ENCODE data around the gene SIGLEC14.

Gene SIGLEC14

DNA sequence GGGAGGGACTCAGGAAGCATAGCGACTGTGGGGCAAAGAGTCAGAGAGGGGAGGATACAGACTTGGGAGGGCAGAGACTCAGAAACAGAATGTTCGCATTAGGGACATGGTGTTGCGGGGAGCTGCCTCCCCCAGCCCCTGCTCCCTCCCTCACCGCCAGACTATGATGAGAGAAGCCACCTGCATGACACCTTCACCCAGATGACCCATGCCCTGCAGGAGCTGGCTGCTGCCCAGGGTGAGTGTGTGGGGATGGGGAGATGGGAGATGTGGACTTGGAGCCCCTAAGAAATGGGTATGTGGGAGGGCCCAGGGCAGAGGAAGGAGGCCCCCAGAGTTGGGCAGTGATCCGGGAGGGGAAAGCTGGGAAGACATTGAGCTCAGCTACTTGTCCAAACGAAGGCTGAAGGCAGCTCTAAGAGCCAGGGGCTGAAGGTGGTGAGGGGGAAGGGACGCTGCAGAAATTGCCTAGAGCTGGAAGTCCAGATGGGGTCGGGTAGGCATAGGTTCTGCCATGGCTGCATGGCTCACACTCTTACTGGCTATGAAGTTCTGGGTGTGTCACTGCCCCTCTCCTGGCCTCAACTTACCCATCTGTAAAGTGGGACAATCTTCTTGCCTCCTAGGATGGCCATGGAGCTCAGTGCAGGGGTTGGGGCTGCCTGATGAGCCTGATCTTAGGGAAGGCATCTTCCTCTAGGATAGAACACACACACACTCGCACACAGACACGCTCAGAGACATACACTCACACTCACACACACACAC, 47.9 kb upstream of the SIGLEC14 start:
- no peak for TF ChIP-seq TAF1 (IDR thresholded peaks at IDR 0.05; ENCODE audit: low read depth)
- TF ChIP-seq RAD21 (IDR thresholded peaks at IDR 0.05; ENCODE audit: low read depth): no peak
- TF ChIP-seq CEBPB (IDR thresholded peaks at IDR 0.05): no peak
- no peak for TF ChIP-seq YY1 (IDR thresholded peaks at IDR 0.05; ENCODE audit: low read depth)
- no peak for TF ChIP-seq FOXM1 (IDR thresholded peaks at IDR 0.05; ENCODE audit: borderline replicate concordance, low read depth)
- TF ChIP-seq, protein P1, sequence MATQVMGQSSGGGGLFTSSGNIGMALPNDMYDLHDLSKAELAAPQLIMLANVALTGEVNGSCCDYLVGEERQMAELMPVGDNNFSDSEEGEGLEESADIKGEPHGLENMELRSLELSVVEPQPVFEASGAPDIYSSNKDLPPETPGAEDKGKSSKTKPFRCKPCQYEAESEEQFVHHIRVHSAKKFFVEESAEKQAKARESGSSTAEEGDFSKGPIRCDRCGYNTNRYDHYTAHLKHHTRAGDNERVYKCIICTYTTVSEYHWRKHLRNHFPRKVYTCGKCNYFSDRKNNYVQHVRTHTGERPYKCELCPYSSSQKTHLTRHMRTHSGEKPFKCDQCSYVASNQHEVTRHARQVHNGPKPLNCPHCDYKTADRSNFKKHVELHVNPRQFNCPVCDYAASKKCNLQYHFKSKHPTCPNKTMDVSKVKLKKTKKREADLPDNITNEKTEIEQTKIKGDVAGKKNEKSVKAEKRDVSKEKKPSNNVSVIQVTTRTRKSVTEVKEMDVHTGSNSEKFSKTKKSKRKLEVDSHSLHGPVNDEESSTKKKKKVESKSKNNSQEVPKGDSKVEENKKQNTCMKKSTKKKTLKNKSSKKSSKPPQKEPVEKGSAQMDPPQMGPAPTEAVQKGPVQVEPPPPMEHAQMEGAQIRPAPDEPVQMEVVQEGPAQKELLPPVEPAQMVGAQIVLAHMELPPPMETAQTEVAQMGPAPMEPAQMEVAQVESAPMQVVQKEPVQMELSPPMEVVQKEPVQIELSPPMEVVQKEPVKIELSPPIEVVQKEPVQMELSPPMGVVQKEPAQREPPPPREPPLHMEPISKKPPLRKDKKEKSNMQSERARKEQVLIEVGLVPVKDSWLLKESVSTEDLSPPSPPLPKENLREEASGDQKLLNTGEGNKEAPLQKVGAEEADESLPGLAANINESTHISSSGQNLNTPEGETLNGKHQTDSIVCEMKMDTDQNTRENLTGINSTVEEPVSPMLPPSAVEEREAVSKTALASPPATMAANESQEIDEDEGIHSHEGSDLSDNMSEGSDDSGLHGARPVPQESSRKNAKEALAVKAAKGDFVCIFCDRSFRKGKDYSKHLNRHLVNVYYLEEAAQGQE (IDR thresholded peaks at IDR 0.05; ENCODE audit: low read depth): no peak
- TF ChIP-seq, protein P2, sequence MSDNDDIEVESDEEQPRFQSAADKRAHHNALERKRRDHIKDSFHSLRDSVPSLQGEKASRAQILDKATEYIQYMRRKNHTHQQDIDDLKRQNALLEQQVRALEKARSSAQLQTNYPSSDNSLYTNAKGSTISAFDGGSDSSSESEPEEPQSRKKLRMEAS (IDR thresholded peaks at IDR 0.05): no peak
- no peak for TF ChIP-seq CREB1 (IDR thresholded peaks at IDR 0.05; ENCODE audit: low read depth)

DNA sequence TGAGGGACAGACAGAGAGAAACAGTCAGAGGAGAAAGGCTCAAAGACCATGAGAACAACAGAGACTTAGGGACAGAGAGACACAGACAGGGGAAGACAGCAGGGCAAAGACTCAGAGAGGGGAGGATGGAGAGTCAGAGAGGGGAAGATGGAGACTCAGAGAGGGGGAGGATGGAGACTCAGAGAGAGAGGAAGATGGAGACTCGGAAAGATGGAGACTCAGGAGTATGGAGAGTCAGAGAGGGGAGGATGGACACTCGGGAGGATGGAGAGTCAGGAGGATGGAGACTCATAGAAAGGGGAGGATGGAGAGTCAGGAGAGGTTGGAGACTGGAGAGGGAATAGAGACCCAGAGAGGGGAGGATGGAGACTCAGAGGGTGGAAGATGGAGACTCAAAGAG, 47.2 kb upstream of the SIGLEC14 start:
- TF ChIP-seq, protein P3, sequence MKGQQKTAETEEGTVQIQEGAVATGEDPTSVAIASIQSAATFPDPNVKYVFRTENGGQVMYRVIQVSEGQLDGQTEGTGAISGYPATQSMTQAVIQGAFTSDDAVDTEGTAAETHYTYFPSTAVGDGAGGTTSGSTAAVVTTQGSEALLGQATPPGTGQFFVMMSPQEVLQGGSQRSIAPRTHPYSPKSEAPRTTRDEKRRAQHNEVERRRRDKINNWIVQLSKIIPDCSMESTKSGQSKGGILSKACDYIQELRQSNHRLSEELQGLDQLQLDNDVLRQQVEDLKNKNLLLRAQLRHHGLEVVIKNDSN (IDR thresholded peaks at IDR 0.05): no peak
- no peak for TF ChIP-seq YY1 (IDR thresholded peaks at IDR 0.05; ENCODE audit: low read depth)
- no peak for TF ChIP-seq EGR1 (IDR thresholded peaks at IDR 0.05)

DNA sequence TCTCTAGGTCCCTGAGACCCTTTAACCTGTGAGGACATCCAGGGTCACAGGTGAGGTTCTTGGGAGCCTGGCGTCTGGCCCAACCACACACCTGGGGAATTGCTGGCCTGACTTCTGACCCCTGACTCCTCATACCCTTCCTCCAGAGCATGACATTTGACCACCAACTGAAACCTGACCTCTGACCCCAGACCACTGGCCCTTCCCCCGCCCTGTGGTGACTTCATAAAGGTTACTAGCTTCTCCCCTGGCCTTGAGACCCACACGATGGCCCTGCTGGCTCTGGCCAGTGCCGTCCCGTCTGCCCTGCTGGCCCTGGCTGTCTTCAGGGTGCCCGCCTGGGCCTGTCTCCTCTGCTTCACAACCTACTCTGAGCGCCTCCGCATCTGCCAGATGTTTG, 46.6 kb upstream of the SIGLEC14 start, which contains the start of gene SPACA6:
SPACA6 (plus strand) TSS at position 71 of the 400 bp plus-strand sequence; CDS start at position 268, 197 bp downstream.
- TF ChIP-seq CREB1 (IDR thresholded peaks at IDR 0.05; ENCODE audit: low read depth): no peak
- TF ChIP-seq NFIC (IDR thresholded peaks at IDR 0.05): no peak
- no peak for TF ChIP-seq EGR1 (IDR thresholded peaks at IDR 0.05)
- TF ChIP-seq TCF12 (IDR thresholded peaks at IDR 0.05; ENCODE audit: low read depth): no peak
- no peak for TF ChIP-seq TAF1 (IDR thresholded peaks at IDR 0.05; ENCODE audit: low read depth)
- TF ChIP-seq, protein P2 (IDR thresholded peaks at IDR 0.05): no peak
- no peak for TF ChIP-seq CEBPB (IDR thresholded peaks at IDR 0.05)
- no peak for TF ChIP-seq YY1 (IDR thresholded peaks at IDR 0.05; ENCODE audit: low read depth)
- TF ChIP-seq TEAD4 (IDR thresholded peaks at IDR 0.05): no peak
- TF ChIP-seq, protein P1 (IDR thresholded peaks at IDR 0.05; ENCODE audit: low read depth): no peak
- TF ChIP-seq, protein P3 (IDR thresholded peaks at IDR 0.05): no peak
- TF ChIP-seq EP300 (IDR thresholded peaks at IDR 0.05; ENCODE audit: borderline replicate concordance): no peak
- TF ChIP-seq FOXM1 (IDR thresholded peaks at IDR 0.05; ENCODE audit: borderline replicate concordance, low read depth): no peak
- no peak for TF ChIP-seq RAD21 (IDR thresholded peaks at IDR 0.05; ENCODE audit: low read depth)
- no peak for TF ChIP-seq ZBTB7A (IDR thresholded peaks at IDR 0.05; ENCODE audit: low read depth)

DNA sequence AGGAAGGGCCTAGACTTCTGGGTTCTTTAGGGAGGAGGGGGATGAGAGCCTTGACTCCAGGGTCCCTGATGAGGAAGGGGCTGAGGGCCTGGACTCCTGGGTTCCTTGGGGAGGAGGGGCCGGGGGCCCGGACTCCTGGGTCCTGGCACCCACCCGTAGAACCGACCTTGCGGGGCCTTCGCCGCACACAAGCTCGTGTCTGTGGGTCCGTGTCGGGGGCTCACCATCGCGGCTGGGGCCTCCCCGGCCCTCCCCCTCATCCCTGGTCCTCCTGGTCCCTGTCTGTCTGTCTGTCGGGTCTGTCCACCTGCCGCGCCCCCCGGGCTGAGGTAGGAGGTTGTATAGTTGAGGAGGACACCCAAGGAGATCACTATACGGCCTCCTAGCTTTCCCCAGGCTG, 45.8 kb upstream of the SIGLEC14 start:
- TF ChIP-seq, protein P2 (IDR thresholded peaks at IDR 0.05): no peak
- no peak for TF ChIP-seq EGR1 (IDR thresholded peaks at IDR 0.05)

DNA sequence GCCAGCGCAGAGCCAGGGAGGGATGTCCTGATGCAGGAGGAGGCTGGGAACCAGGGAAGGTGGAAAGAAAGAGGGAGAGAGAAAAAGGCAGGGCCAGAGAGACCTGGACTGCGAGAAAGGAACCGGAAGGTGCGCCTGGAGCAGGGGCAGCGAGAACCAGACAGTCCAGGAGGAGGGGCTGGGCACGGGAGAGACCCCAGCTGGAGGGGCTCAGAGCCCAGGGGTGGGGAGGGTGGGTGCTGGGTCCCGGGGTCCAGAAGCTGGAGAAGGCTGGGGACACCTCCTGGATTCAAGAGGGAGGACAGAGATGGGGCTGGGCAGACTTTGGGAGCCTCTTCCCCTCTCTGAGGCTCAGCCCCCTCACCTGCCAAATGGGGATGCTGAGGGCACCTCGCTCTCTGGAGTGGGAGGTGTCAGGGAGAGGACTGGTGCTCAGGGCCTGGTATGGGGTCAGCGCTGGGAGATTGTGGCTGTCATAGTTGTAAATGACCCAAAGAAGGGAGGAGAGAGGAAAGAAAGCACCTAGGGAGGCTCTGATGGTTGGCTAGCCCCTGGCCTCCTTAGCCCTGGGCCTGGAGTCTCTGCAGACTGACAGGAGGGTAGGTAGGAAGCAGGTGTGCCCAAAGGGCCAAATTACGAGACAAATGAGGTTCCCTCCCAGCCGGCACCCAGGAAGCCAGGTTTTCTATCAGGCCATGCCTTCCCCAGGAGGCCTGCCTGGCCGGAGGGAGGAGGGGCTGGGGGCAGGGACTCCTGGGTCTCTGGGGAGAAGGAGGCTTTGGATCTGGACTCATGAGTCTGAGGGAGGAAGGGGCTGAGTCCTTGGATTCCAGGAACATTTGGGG, 45.2 kb upstream of the SIGLEC14 start:
- no peak for TF ChIP-seq FOXM1 (IDR thresholded peaks at IDR 0.05; ENCODE audit: borderline replicate concordance, low read depth)
- no peak for TF ChIP-seq TEAD4 (IDR thresholded peaks at IDR 0.05)
- TF ChIP-seq CREB1 (IDR thresholded peaks at IDR 0.05; ENCODE audit: low read depth): no peak
- TF ChIP-seq NFIC (IDR thresholded peaks at IDR 0.05): no peak
- TF ChIP-seq ZBTB7A (IDR thresholded peaks at IDR 0.05; ENCODE audit: low read depth): no peak
- TF ChIP-seq, protein P2 (IDR thresholded peaks at IDR 0.05): no peak
- no peak for TF ChIP-seq YY1 (IDR thresholded peaks at IDR 0.05; ENCODE audit: low read depth)
- TF ChIP-seq, protein P1 (IDR thresholded peaks at IDR 0.05; ENCODE audit: low read depth): no peak
- TF ChIP-seq, protein P3 (IDR thresholded peaks at IDR 0.05): no peak
- no peak for TF ChIP-seq CEBPB (IDR thresholded peaks at IDR 0.05)
- no peak for TF ChIP-seq EP300 (IDR thresholded peaks at IDR 0.05; ENCODE audit: borderline replicate concordance)
- no peak for TF ChIP-seq TCF12 (IDR thresholded peaks at IDR 0.05; ENCODE audit: low read depth)
- TF ChIP-seq EGR1 (IDR thresholded peaks at IDR 0.05): no peak
- TF ChIP-seq RAD21 (IDR thresholded peaks at IDR 0.05; ENCODE audit: low read depth): no peak
- TF ChIP-seq TAF1 (IDR thresholded peaks at IDR 0.05; ENCODE audit: low read depth): no peak

All from Ishikawa (cell line).